Upper lobe of left lung (tissue), 4 donors: ENCODE data around the gene FAM107A.

ENCODE experiments used
- CTCF ChIP-seq, 6 experiments: fragments of 450-650 bp in 4 of 6; fragments of 200-600 bp in 2 of 6; sonication (generic) in 2 of 6; IDR thresholded peaks; one replicate each; pipeline ENCODE4 v1.5.1; 2016 to 2019; ENCODE audit warnings: antibody characterized with exemption in 6 of 6
- POLR2A ChIP-seq, 4 donors: fragments of 450-650 bp; IDR thresholded peaks; one replicate each; pipeline ENCODE4 v1.5.1; 2016 to 2017; ENCODE audit warnings: antibody characterized with exemption in 4 of 4, mild to moderate bottlenecking in 2 of 4

- no peak for TF ChIP-seq CTCF (IDR thresholded peaks at IDR 0.05)
- no peak for TF ChIP-seq POLR2A (IDR thresholded peaks at IDR 0.05)
Measured at GRCh38 chr3:58580826-58581327, 3.7 kb upstream of the FAM107A start.
